ENCODE data around the gene ZNF793. TPM values are rescaled to one million over a fixed set of nuclear protein-coding genes. Genes with fewer than 3 reads are reported as not detected.

ZNF793 gene
- total and polyA plus RNA-seq, 9 of the 15 experiments (the other 6 are each of a cell fraction or from before 2014, with no cell fraction given) = 0.02 to 0.04 (median 0.03) TPM; not detected in 6

GRCh38 chr19:37466798-37467607 is 39.7 kb upstream of the ZNF793 start, which contains the start of gene ZNF569 (continued):
- no peak for TF ChIP-seq ZNF407 (IDR thresholded peaks at IDR 0.05; ENCODE audit: low read depth)
- TF ChIP-seq PHF21A (IDR thresholded peaks at IDR 0.05; ENCODE audit: borderline replicate concordance, low read depth) = no peak
- TF ChIP-seq NFIX (CRISPR knock-in tag; IDR thresholded peaks at IDR 0.05; ENCODE audit: low read depth) = no peak
- TF ChIP-seq ZNF699 (CRISPR knock-in tag; IDR thresholded peaks at IDR 0.05; ENCODE audit: insufficient replicate concordance) = no peak
- TF ChIP-seq L3MBTL2 (IDR thresholded peaks at IDR 0.05) = peak; percentile 48
- no peak for TF ChIP-seq TCF15 (CRISPR knock-in tag; IDR thresholded peaks at IDR 0.05)
- no peak for TF ChIP-seq HMGXB4 (CRISPR knock-in tag; IDR thresholded peaks at IDR 0.05)
- no peak for TF ChIP-seq ZNF778 (CRISPR knock-in tag; IDR thresholded peaks at IDR 0.05)
- no peak for TF ChIP-seq ELK1 (CRISPR knock-in tag; IDR thresholded peaks at IDR 0.05)
- no peak for TF ChIP-seq RUNX1 (IDR thresholded peaks at IDR 0.05; ENCODE audit: low read depth)
- no peak for TF ChIP-seq ZNF165 (CRISPR knock-in tag; IDR thresholded peaks at IDR 0.05; ENCODE audit: borderline replicate concordance)
- TF ChIP-seq NR3C1 (CRISPR knock-in tag; IDR thresholded peaks at IDR 0.05) = no peak
- TF ChIP-seq TFAP4 (CRISPR knock-in tag; IDR thresholded peaks at IDR 0.05; ENCODE audit: borderline replicate concordance) = no peak; the same call in 1 of the 2 replicates
- no peak for TF ChIP-seq ZNF695 (CRISPR knock-in tag; IDR thresholded peaks at IDR 0.05)
- no peak for TF ChIP-seq KLF6 (CRISPR knock-in tag; IDR thresholded peaks at IDR 0.05; ENCODE audit: borderline replicate concordance)

Data from K562 (cell line).